Measurements from ENCODE around the gene TASOR2. TPM values are rescaled to one million over a fixed set of nuclear protein-coding genes. Genes with fewer than 3 reads are reported as not detected.

TASOR2 gene
- total and polyA plus RNA-seq, 9 of the 15 experiments (the other 6 are each of a cell fraction or from before 2014, with no cell fraction given) = 12.7 to 75.3 (median 52.3) TPM

GRCh38 chr10:5692461-5693358 lies 8.1 kb downstream of the TASOR2 start (continued):
- TF ChIP-seq ZNF398 (CRISPR knock-in tag; IDR thresholded peaks at IDR 0.05) (no peak), E2F3 (CRISPR knock-in tag; IDR thresholded peaks at IDR 0.05) (peak; percentile 28; the same call in 1 of the 2 replicates), FUS (optimal IDR thresholded peaks at IDR 0.05; ENCODE audit: low read depth, low read length) (no peak), ZNF253 (CRISPR knock-in tag; conservative IDR thresholded peaks at IDR 0.05) (no peak), NEUROD1 (IDR thresholded peaks at IDR 0.05; ENCODE audit: borderline replicate concordance, low read depth, low read length, partially characterized antibody) (peak; percentile 63), ZNF696 (CRISPR knock-in tag; conservative IDR thresholded peaks at IDR 0.05) (no peak), ZNF778 (CRISPR knock-in tag; IDR thresholded peaks at IDR 0.05) (no peak), GMEB1 (CRISPR knock-in tag; IDR thresholded peaks at IDR 0.05) (peak; percentile 68), MLLT1 (IDR thresholded peaks at IDR 0.05) (peak in 1 of 2 experiments; percentile 31; a peak in 1 of 4 replicates), ZNF41 (CRISPR knock-in tag; conservative IDR thresholded peaks at IDR 0.05) (no peak), CBFA2T3 (IDR thresholded peaks at IDR 0.05) (no peak), DACH1 (IDR thresholded peaks at IDR 0.05; ENCODE audit: partially characterized antibody) (no peak), CTBP1 (IDR thresholded peaks at IDR 0.05; ENCODE audit: borderline replicate concordance) (peak; percentile 49; the same call in 1 of the 2 replicates), ZBED1 (IDR thresholded peaks at IDR 0.05) (no peak), RB1 (IDR thresholded peaks at IDR 0.05; ENCODE audit: low read depth) (0 out of 2 replicates have a peak, but pooled peaks have one; percentile 62), ZC3H4 (CRISPR knock-in tag; IDR thresholded peaks at IDR 0.05; ENCODE audit: borderline replicate concordance) (no peak), POLR2A (conservative IDR thresholded peaks at IDR 0.05) (peak; percentile 53; the same call in 1 of the 2 replicates), ZBTB7A (IDR thresholded peaks at IDR 0.05; ENCODE audit: borderline replicate concordance, control insufficient read depth, low read depth, low read length) (peak; percentile 96), HDAC6 (IDR thresholded peaks at IDR 0.05; ENCODE audit: low read depth, low read length) (no peak)

Data from K562 (cell line).